Stimulated activated CD4-positive, alpha-beta T cell treated with anti-CD3 and anti-CD28 coated beads, Interleukin-15, amount 100 ng/mL, for 48 hours (primary cell): Measurements from ENCODE around the gene SYTL5.

ENCODE experiments used
- DNase-seq, 2 donors: peaks; one replicate each; pipeline ENCODE4 v3.0.0-alpha.2; 2020; ENCODE audit warnings: low read depth in 2 of 2

SYTL5 gene

DNA sequence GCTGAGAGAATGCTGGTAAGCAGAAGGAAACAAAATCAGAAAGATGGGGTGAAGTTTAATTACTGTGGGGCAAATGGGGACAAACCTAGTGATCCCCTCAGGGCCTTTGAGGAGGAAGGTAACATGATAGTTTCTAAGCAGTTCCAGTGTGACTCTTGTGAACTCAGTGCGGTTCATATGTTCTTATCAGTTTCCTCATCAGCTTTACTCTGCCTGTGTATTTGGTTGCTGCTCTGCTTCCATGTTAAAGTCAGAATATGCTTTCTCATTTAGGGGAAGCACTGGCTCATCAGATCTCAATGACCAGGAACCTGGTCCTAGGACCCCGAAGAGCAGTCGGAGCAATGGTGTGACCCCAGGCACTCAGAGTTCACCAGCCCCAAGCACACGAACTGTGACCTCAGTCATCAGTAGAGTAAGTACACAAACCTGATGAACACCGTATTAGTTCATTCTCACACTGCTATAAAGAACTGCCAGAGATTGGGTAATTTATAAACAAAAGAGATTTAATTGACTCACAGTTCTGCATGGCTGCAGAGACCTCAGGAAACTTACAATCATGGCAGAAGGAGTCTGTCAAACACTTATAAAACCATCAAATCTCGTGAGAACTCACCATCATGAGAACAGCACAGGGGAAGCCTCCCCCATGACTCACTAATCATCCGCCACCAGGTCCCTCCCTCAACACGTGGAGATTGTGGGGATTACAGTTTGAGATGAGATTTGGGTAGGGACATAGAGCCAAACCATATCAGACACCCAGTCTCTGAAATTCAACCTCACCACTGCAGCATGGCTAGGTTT lies 83.0 kb downstream of the SYTL5 start:
- no peak for DNase-seq

DNA sequence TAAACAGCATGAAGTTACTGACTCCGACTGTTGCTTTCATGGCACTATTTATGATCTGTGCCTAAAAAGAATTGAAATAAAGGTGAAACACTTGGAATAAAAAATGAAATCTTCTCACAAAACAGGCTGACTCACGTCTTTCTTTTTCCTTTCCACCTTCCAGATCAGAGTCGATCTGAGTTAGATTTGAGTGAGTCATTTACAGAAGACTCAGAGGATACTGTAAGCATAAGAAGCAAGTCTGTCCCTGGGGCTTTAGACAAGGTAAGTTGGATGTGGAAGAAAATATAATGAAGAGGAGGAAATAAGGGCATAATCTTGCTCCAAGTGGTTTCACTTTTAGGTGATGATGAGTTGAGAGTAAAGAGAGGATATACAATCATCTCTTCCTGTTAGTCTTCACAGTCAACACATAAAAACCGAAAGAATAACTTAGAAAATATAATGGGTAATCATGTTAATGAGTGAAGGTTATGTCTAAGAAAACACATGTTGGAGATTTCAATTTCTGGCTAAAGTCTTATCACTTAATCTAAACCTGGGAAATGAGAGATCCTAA lies 89.7 kb downstream of the SYTL5 start:
- no peak for DNase-seq

- no peak for DNase-seq
Observed at GRCh38 chrX:38099688-38100087, 93.3 kb downstream of the SYTL5 start.

GRCh38 chrX:38102240-38102639 lies 95.9 kb downstream of the SYTL5 start:
- DNase-seq, result no peak

DNA sequence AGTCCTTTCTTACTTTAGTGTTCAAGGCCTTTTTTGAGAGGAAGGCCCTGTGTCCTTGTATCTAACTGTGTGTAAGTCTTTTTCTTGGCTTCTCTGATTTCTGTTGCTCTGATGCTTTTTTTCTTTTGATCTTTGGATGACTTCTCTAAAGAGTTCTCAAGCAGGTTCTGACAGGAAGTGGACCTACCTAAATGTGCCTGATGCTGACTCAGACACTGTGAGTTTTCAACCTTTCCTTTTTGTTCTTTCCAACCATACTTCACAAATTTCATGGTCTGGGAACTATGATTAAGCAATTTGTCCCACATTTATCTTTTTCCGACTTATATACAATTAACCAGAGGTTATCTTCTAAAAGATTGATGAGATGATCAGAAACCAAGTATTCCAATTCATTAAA lies 96.5 kb downstream of the SYTL5 start:
- no peak for DNase-seq

- DNase-seq, result no peak
Observed at GRCh38 chrX:38103857-38104812, 97.8 kb downstream of the SYTL5 start.

DNA sequence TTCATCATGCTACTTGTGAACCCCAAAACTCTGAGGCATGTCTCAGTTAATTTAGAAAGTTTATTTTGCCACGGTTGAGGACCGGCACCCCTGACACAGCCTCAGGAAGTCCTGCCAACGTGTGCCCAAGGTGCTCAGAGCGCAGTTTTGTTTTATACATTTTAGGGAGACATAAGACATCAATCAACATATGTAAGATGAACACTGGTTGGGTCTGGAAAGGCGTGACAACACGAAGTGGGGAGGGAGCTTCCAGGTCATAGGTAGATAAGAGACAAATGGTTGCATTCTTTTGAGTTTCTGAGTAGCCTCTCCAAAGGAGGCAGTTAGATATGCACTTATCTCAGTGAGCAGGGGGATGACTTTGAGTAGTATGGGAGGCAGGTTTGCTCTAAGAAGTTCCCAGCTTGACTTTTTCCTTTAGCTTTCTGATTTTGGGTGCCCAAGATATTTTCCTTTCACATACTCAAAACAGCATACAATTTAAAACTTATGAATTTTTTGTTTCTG lies 98.9 kb downstream of the SYTL5 start:
- DNase-seq, result no peak

GRCh38 chrX:38106991-38107655 lies 100.8 kb downstream of the SYTL5 start:
- no peak for DNase-seq

GRCh38 chrX:38108364-38108763 lies 102.0 kb downstream of the SYTL5 start:
- no peak for DNase-seq

- DNase-seq, result no peak
Observed at GRCh38 chrX:38109042-38109898, 102.9 kb downstream of the SYTL5 start.

- DNase-seq, result no peak
Observed at GRCh38 chrX:38110231-38110630, 103.9 kb downstream of the SYTL5 start.

DNA sequence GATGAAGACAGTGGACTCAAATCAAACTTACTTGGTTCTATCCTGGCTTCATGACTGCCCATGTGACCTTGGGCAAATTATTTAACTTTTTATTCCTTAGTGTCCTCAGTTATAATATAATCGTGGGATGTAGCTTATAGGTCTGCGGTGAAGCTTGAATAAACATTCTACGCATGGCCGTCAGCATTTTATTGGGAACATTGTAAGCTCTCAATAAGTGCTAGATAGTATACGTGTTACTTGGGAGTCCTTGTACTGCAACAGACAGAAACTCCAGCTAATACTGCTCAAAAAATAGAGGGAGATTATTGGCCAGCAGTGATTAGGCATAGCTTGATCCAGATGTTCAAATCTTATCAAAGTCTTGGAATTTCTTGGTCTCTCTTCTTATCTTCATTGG lies 104.8 kb downstream of the SYTL5 start:
- DNase-seq, result no peak

- DNase-seq, result no peak
Observed at GRCh38 chrX:38112566-38112965, 106.2 kb downstream of the SYTL5 start.

DNA sequence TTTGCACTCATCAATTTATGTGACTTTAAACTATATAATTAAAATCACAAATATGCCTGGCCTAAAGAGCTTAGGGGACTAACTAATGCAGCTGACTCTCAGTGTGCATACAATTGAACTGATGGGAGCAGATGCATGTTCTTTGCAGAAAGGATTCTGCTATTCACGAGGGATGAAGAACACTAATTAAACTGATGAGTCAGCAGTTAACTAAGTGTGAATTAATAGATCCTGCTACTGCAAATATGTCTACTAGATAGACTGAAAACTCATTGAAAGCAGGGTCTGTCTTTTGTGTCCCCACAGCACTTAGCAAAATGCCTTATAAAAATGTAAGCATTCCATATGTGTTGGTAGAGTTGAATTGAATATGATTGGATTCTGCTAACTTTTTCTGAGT lies 110.4 kb downstream of the SYTL5 start:
- no peak for DNase-seq

DNA sequence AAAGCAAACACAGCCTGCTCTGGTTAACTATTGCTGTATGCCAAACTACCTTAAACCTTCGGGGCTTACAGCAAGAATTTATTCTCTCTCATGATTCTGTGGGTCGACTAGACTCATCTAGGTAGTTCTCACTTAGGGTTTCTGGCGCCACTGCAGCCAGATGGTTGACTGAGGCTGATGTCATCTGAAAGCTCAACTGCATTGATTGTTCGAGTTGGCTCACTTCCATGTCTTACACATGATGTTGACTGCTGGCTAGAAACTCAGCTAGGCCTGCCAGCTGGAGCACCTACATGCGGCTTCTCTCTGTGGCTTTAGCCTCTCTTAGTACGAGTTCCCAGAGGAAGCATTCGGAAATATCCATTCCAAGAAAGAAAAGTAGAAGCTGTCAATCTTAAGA lies 111.1 kb downstream of the SYTL5 start:
- DNase-seq, result no peak

DNA sequence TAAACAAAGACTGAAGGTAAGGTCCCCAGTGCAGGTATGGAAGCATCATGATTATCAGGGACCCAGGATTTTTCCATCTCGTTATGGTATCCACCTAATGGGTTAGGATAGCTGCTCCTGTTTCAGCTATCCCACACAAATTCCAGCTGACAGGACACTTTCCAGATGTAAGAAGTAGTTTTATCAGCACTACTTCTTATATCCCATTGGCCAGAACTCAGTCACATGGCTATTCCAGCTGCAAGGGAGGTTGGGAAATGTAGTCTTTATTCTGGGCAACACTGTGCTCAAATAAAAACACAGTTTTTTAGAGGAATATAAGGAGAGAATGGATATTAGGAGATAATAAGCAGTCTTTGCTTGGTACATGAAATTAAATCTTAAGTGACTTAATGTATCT lies 117.6 kb downstream of the SYTL5 start:
- no peak for DNase-seq

- DNase-seq, result no peak
Observed at GRCh38 chrX:38126179-38126578, 119.8 kb downstream of the SYTL5 start.

DNA sequence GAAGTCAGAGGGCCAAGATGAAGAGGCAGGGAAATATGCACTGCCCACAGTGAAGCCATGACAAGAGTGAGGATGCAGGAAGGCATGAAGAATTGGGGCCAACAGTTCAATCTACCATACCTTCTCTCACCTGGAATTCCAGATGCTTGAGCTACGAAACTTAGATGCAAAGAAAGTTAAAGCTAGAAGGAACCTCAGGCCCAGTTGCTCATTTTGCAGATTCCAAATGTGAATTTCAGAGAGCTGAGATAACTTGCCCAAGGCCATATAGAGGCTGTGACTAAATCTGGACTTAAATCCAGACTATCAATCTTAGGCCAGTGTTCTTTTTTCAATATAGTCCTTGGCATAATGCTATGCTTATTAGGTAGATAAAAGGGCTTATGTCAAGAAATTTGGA lies 121.6 kb downstream of the SYTL5 start:
- no peak for DNase-seq

DNA sequence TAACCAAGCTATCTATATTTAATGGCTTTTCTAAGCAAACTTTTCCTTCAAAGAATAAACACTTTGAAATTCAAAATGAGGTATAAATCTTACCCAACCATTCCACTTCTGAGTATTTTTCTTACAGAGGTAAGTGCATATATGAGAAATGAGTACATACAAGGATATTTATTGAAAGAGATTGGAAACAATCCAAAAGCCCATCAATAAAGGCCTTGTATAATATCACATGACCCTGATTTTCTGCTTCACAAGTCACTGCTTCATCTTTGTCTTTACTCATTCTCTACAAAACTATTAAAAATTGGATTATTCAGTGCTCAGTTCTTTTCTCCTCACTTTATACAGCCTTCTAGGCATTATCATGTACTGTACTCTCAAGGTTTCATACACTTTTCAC lies 123.0 kb downstream of the SYTL5 start:
- DNase-seq, result no peak

GRCh38 chrX:38138157-38138891 lies 132.0 kb downstream of the SYTL5 start:
- no peak for DNase-seq
